NK-92 treated with Interleukin-12 subunit alpha and Interleukin-12 subunit beta, amount 100 ng/mL, for 24 hours (cell line): ENCODE results near the gene ACVR1B.
"Not testable (repeated sequence)": the region's sequence is repeated elsewhere in the genome, so short reads cannot be mapped to it uniquely, and the experiment has no call there.

Source experiments
- DNase-seq: peaks from one replicate; lab custom pipeline; 2025; lab: John Stamatoyannopoulos, UW

Gene ACVR1B

DNA sequence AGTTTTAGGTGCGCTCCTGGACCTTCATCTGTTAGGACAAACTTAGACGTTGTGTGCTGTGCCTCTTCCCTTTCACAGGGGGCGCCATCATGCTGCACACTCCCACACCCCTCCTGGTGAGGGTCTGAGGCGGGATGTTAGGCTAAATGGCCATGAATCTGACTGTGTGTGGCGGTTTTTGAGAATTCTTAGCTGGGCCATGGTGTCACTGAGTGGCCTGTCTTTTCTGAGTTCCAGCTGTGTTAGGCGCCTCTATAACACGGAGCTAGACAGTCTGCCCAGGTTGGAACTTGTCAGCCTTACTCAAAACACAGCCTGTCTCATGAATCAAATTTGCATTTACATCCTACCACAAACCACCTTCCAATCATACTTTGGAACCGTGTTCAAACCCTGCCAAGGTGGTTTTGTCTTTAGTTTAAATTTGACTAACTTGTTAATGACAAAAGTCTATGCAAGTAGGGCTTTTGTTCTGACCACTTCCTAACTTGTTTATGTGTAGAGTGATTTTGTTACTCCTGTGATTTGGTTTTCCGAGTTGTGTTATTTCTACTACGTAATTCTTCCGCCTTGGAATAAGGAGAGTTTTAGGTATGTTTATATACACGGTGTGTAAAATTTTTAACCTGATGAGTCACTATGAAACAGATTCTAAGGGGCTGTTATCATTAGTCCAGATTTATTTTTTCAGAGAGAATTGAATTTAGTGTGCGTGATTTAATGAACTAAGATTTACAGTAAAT is 19.6 kb downstream of the ACVR1B start:
- DNase-seq, result peak; percentile 35

DNA sequence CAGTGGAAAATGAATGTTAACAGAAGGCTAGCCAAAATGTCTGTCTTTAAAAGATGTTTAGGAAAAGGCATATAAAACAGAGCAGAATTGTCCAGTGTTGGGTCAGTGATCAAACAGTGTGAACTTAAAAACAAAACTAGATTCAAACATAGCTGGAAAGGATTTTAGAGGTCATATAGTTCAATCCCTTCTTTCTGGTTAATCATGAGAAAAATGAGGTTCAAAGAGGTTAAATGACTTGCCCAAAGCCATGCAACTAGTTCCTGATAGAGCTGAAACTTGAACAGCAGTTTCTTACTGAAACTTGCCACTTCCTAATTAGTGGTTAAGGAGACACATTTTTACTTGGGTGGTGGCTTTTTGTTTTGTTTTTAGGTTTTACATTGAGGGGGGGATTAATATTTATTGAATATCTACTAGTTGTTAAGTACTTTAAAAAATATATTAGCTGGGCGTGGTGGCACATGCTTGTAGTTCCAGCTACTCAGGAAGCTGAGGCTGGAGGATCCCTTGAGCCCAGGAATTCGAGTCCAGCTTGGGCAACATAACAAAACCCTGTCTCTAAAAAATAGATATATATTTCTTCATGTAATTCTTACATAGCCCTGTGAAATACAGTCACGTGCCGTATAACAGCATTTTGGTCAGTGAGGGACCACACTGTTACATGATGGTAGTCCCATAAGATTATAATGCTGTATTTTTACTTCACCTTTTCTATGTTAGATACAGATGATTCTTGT is 20.4 kb downstream of the ACVR1B start:
- DNase-seq, result no peak

DNA sequence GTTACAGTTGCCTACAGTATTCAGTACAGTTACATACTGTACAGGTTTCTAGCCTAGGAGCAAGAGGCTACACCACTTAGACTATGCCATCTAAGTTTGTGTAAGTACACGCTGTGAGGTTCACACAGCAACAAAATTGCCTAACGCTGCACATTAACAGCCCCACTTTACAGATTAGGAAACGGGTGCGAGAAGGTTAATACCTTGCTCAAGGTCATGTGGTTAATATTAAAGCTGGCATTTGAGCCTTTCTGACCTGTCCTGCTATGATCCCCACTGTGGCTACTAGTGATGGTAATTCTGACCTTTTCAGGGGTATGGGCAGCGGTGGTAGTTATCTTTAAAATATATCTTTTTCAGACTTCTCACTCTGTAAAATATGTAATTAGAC is 20.9 kb downstream of the ACVR1B start:
- DNase-seq, result no peak

DNA sequence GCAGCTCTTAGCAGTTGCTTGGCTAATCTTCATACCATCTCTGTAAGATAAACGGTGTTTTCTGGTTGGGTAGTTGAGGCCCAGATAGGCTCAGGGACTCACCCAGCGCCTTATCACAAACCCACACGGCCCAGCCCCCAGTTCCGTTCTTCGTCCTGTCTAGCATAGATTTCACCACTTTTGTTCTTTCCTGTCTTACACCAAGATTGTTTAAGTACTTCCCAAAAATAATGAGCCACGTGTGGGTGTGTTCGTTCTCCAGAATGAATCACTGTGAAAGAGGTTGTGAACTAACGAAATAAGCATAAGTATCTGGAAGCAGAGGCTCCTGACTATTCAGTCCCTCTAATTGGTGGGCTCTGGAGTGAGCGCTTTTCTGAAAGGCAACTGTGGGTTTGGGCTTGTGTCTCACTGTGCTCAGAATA is 21.4 kb downstream of the ACVR1B start:
- DNase-seq, result peak; percentile 75

DNA sequence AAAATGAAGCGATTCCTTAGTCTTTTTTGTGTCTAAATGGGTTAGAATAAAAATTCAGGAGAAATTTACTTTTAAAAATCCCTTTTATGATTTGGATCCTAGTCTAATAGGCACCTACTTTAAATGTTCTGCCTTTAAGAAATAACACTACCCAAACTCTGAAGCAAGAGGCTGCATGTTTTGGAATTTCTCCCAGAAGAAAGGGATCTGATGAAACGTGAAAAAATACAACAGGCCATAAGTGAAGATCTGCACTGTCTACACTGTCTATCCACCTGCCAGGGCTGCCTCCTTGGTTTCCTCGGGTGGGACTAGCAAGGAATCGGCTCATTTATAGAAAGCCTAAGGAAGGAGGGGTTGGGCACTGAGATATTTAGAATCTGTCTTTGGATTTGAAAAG is 22.1 kb downstream of the ACVR1B start:
- no peak for DNase-seq

DNA sequence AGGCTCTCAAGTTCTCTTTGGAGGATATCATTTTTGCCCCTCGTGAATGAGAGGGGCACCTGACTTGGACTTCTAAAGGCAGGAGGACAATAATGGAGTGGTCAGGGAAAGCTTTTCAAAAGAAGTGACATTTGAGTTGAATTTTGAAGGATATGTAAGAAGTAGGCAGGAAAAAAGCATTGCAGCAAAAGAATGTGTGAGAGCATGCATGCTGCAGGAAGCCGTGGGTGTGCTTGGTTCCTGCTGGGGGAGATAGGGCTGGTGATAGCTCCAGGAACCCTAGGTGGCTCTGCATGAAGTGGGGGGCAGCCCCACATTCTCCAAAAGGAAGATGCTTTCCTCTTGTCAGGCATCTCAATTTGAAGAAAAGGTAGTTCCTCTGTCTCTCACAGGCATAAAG is 23.1 kb downstream of the ACVR1B start:
- peak; percentile 22 for DNase-seq

DNA sequence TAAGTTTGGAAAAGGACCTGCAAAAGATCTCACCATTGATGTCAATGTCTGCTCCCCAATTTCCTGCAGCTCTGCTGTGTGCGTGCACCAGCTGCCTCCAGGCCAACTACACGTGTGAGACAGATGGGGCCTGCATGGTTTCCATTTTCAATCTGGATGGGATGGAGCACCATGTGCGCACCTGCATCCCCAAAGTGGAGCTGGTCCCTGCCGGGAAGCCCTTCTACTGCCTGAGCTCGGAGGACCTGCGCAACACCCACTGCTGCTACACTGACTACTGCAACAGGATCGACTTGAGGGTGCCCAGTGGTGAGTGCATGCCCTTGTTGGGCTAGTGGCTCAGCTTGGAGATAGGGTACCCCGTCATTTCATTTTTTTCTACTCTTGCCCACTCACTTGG is 23.7 kb downstream of the ACVR1B start:
- no peak for DNase-seq

DNA sequence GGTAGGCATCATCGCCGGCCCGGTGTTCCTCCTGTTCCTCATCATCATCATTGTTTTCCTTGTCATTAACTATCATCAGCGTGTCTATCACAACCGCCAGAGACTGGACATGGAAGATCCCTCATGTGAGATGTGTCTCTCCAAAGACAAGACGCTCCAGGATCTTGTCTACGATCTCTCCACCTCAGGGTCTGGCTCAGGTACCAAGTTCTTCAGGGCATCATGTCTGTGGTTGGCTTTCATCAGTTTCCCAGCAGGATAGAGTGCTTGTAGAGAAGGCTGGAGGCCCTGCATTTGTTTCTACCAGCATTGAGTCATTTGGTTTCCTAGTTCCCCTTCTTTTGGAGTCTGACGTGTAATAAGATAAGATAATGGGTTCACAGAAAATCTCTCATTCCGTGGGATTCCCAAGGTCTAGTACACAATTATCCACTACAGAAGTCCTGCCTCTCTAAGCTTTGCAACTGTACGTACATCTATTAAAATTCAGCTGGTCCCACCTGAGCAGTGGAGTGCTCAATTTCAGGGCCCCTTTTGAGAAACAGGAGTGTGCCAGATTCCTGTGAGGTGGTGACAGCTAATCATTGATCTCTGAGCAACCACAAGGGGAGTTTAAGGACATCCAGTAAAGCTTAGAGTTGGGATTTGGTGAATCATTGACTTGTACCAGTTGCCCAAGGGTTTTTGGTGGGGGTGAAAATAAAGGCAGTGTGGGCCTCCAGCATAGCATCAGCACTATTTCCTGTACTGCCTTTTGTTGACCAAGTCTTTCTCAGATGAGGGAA is 25.1 kb downstream of the ACVR1B start:
- DNase-seq, result no peak

DNA sequence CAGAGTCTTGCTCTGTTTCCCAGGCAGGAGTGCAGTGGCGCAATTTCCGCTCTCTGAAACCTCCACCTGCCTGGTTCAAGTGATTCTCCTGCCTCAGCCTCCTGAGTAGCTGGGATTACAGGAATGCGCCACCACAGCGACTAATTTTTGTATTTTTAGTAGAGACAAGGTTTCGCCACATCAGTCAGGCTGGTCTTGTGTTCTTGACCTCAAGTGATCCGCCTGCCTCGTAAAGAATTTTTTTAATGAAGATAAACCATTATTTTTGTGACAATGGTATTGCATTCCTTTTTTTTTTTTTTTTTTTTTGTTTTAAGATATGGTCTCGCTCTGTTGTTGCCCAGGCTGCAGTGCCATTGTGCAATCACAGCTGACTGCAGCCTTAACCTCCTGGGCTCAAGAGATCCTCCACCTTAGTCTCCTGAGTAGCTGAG is 25.8 kb downstream of the ACVR1B start:
- no peak for DNase-seq

DNA sequence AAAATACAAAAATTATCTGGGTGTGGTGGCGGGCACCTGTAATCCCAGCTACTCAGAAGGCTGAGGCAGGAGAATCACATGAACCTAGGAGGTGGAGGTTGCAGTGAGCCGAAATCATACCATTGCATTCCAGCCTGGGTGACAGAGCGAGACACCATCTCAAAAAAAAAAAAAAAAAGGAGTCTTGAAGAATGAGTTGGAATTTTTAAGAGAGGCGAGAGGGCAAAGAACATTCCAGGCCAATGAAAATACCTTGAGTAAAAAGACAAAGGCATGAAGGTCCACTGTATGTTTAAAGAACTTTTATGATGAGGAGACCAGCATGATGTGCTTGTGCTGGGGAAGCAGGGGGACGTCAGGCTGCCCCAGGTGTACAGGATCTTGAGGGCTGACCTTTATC is 27.8 kb downstream of the ACVR1B start:
- not testable (repeated sequence) for DNase-seq

DNA sequence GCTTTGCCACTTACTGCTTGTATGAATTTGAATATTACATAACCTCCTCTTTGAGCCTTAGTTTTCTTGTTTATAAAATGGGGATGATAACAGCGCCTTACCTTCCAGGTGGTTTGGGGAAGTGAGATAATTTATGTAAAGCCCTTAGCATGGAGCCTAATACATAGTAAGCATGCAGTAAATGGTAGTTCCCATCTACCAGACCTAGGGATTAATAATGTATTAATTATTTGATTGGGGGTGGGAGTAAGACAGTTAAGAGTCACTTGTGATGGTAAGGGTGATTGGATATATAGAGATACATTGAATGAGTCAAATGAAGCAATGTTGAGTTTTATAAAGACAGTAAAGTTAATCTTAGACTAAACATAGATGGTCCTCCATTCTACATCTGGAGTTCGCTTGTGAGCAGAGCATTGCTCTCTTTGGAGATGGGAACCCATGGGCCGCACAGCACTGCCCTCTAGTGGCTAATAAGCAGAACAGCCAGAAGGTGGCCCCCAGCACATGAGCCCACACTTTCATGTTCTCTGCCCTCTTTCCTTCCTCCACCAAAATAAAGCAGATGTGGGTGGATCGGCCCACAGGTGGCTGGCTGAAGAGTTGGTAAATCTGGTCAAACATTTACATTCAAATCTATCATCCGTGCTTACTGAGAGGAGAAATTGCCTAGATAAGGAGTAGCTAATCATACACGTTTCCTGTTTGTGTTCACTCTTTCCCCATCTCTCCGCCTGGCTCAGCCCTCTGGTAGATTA is 28.7 kb downstream of the ACVR1B start:
- DNase-seq, result peak; percentile 13

DNA sequence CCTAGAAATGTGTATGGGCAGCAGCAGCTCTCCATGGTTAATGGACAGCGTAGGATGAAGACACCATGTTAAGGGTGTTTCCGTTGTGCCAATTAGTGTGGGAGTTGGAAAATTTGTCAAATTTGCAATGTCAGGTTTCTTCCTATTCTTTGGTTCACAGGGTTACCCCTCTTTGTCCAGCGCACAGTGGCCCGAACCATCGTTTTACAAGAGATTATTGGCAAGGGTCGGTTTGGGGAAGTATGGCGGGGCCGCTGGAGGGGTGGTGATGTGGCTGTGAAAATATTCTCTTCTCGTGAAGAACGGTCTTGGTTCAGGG is 29.3 kb downstream of the ACVR1B start:
- DNase-seq, result no peak

DNA sequence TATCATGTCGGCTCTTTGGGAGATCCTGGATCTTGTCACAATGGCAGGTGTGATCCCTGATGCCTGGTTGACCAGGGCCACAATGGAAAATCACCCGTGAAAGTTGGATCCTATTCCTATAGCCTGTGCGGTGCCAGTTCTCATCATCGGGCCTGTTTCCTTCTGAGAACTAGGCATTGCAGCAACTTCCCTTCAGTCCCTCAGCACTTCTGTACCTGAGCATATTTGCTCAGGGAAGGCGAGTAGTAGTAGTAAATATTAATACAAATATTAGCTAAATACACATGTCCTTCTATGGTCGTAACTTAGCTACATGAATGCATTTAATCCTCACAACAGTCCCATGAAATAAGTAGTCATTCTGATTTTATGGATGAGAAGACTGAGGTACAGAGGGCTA is 33.2 kb downstream of the ACVR1B start:
- no peak for DNase-seq

DNA sequence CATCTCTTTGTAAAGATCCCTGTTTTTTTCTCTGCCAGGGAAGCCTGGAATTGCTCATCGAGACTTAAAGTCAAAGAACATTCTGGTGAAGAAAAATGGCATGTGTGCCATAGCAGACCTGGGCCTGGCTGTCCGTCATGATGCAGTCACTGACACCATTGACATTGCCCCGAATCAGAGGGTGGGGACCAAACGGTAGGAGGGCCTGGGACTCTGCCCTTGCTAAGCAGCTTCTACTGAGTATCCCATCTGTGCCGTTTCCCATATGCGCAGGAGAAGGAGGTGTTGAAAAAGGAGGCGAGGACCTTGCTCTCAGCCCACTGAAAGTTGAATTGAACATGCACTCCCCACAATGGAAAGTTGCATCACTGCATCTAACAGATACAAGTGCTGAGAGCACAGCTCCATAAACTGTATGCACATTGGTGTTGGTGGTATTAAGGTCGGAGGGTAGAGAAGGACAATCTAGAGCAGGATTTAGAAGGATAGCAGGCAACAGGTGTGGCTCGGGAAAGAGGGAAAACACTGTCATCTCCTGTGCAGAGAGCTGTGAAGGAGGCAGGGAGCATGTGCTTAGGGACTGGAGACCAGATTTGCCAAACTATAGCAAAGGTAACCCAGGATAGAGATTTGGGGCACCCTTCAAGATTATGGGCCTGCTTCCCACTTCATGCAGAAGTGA is 33.8 kb downstream of the ACVR1B start:
- no peak for DNase-seq

DNA sequence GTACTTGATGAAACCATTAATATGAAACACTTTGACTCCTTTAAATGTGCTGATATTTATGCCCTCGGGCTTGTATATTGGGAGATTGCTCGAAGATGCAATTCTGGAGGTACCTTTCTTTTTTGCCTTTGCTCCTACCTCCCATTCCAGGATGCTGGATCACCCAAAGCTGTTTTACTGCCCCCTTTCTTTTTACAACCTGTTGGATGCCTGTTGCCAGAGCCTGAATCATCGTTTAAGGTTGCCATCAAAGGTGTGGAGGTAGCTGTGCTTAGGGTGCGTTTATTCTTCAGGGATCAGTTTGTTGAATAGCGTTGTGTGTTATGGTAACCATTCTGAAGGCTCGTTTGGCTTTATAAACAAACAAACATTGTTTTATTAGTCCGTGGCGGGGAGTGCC is 35.3 kb downstream of the ACVR1B start:
- DNase-seq, result no peak

DNA sequence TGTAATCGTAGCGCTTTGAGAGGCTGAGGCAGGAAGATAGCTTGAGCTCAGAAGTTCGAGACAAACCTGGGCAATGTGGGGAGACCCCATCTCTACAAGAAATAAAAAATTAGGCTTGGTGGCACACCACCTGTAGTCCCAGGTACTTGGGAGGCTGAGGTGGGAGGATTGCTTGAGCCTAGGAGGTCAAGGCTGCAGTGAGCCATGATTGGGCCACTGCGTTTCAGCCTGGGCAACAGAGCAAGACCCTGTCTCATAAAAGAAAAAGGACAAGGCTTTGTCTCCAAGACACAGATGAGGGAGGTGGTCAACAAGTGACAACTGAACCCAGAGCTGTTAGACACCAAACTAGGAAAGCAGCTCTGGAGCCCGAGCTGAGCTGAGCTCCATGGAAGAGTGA is 40.7 kb downstream of the ACVR1B start:
- no peak for DNase-seq

DNA sequence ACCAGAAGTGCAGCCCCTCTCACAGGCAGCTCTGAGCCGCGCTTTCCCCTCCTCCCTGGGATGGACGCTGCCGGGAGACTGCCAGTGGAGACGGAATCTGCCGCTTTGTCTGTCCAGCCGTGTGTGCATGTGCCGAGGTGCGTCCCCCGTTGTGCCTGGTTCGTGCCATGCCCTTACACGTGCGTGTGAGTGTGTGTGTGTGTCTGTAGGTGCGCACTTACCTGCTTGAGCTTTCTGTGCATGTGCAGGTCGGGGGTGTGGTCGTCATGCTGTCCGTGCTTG is 43.0 kb downstream of the ACVR1B start:
- DNase-seq, result no peak

DNA sequence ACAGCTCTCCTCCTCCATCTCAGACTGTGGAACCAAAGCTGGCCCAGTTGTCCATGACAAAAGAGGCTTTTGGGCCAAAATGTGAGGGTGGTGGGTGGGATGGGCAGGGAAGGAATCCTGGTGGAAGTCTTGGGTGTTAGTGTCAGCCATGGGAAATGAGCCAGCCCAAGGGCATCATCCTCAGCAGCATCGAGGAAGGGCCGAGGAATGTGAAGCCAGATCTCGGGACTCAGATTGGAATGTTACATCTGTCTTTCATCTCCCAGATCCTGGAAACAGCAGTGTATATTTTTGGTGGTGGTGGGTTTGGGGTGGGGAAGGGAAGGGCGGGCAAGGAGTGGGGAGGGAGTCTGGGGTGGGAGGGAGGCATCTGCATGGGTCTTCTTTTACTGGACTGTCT is 43.5 kb downstream of the ACVR1B start:
- no peak for DNase-seq

DNA sequence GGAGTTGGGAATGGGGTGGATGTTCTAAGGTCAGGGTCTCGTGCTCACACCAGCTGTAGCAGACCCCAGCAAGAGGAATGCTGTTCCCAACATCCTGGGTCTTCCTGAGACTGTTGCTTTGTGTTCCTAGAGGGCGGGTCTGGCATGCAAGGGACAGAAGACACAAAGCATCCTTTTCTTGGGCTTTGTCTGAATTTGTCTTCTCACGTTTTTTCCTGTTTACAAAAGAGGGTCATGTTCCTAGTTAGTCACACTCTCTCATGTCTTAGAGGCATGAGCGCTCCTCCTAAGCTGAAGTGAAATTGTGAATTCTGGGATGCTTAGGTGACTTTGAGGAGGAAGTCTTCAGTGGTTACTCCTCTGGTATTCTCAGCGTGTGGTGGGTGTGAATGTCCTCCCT is 45.6 kb downstream of the ACVR1B start:
- no peak for DNase-seq

DNA sequence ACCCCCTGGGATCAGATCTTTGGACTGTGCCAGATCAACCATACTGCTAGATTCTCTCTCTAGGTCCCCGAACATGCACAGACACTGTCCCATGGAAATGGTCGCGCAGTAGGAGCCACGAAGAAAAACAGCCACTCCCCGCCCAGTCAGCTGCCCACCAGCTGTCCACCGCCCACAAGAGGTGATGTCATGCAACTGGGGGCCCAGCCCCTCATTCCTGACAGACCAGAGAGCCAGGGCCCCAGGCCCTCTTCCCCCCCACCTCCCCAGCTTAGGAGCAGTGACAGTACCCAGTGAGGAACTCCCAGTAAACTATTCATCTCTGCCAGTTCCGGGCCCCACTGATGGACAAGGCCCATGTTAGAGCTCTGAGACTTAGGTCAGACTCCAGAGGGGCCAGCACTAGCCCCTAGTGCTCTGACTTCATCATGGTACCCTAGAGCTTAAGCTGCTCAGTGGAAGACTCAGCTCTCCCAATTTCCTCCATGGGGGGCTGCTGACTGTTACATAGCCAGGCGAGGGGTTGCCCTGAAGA is 51.6 kb downstream of the ACVR1B start:
- no peak for DNase-seq

DNA sequence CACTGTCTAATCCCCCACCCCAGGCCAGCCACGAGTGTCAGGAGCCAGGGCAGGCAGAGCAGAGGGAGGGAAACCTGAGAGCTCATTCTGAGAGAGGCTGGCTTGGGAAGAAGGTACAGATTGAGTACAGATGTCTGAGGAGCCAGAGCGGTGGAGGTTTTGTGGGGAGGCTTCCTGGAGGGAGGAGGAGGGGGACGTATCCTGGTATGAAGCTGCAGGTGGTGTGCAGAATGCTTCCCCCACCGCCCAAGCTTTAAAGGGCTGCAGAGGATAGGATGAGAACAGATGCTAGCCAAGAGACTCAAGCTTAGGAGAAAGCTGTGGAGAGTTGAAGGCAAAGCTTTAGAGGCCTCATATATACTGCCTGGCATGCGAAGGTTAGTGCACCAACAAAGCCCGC is 52.1 kb downstream of the ACVR1B start:
- DNase-seq, result no peak
